Tibial nerve (tissue), 3 donors: ENCODE measurements around the gene KRTAP16-1.

ENCODE experiments used
- POLR2A ChIP-seq, 2 donors: fragments of 450-650 bp; IDR thresholded peaks; one replicate each; pipeline ENCODE4 v1.6.1; 2017; ENCODE audit warnings: antibody characterized with exemption in 2 of 2, mild to moderate bottlenecking in 2 of 2, moderate library complexity in 2 of 2
- TF ChIP-seq, protein P1 (sequence below), 5 experiments: fragments of 200-600 bp in 3 of 5; fragments of 450-650 bp in 2 of 5; sonication (generic) in 3 of 5; IDR thresholded peaks; one replicate each; pipeline ENCODE4 v1.5.1; 2016 to 2019; ENCODE audit warnings: antibody characterized with exemption in 5 of 5, mild to moderate bottlenecking in 3 of 5, moderate library complexity in 2 of 5

- TF ChIP-seq, protein P1, sequence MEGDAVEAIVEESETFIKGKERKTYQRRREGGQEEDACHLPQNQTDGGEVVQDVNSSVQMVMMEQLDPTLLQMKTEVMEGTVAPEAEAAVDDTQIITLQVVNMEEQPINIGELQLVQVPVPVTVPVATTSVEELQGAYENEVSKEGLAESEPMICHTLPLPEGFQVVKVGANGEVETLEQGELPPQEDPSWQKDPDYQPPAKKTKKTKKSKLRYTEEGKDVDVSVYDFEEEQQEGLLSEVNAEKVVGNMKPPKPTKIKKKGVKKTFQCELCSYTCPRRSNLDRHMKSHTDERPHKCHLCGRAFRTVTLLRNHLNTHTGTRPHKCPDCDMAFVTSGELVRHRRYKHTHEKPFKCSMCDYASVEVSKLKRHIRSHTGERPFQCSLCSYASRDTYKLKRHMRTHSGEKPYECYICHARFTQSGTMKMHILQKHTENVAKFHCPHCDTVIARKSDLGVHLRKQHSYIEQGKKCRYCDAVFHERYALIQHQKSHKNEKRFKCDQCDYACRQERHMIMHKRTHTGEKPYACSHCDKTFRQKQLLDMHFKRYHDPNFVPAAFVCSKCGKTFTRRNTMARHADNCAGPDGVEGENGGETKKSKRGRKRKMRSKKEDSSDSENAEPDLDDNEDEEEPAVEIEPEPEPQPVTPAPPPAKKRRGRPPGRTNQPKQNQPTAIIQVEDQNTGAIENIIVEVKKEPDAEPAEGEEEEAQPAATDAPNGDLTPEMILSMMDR (IDR thresholded peaks at IDR 0.05): no peak
- TF ChIP-seq POLR2A (IDR thresholded peaks at IDR 0.05): no peak
These were observed 23.1 kb upstream of the KRTAP16-1 start for GRCh38 chr17:41332239-41332638.
